Peyer's patch (tissue), 4 donors: ENCODE data around the gene UBD. TPM values are rescaled to one million over a fixed set of nuclear protein-coding genes. Genes with fewer than 3 reads are reported as not detected.

Source experiments
- DNase-seq, 3 donors: peaks; one replicate each; pipeline ENCODE4 v3.0.0-alpha.2; 2017 to 2019
- H3K27ac ChIP-seq, 4 donors: fragments of 200-600 bp; sonication (generic); one replicate each; pipeline ENCODE4 v1.5.1; 2016 to 2019
- H3K27me3 ChIP-seq, 2 donors: fragments of 200-600 bp; sonication (generic); one replicate each; pipeline ENCODE4 v1.5.1; 2019
- H3K36me3 ChIP-seq, 3 donors: fragments of 200-600 bp; sonication (generic); one replicate each; pipeline ENCODE4 v1.5.1; 2016 to 2019
- H3K4me1 ChIP-seq, 4 donors: fragments of 200-600 bp; sonication (generic); one replicate each; pipeline ENCODE4 v1.5.1; 2016 to 2019
- H3K4me3 ChIP-seq, 4 donors: fragments of 200-600 bp; sonication (generic); 1 replicate in 3 of 4; 2 replicates in 1 of 4; pipeline ENCODE4 v1.5.1; 2016 to 2019; ENCODE audit warnings: mild to moderate bottlenecking in 1 of 4
- H3K9me3 ChIP-seq, 4 donors: fragments of 200-600 bp; sonication (generic); one replicate each; pipeline ENCODE4 v1.5.1; 2016 to 2019; ENCODE audit warnings: mild to moderate bottlenecking in 1 of 4
- POLR2A ChIP-seq, 2 donors: fragments of 450-650 bp; IDR thresholded peaks; one replicate each; pipeline ENCODE4 v1.5.1; 2017; ENCODE audit warnings: antibody characterized with exemption in 2 of 2, mild to moderate bottlenecking in 2 of 2, moderate library complexity in 2 of 2
- total RNA-seq, 4 donors: library from RNA; depleted of rRNA; stranded (reverse); fragments of >200 nt; gene quantifications; one replicate each; pipeline ENCODE4 v1.1.0, GENCODE V29; 2016
- TF ChIP-seq, protein P1 (sequence below), 6 experiments: fragments of 450-650 bp in 4 of 6; fragments of 200-600 bp in 2 of 6; sonication (generic) in 1 of 6; IDR thresholded peaks; one replicate each; pipeline ENCODE4 v1.5.1; 2017 to 2019; ENCODE audit warnings: antibody characterized with exemption in 6 of 6, mild to moderate bottlenecking in 3 of 6, moderate library complexity in 1 of 6

Gene UBD
- total RNA-seq, 4 donors from 2014 or later: 1.6 to 24.8 (median 2.0) TPM

DNA sequence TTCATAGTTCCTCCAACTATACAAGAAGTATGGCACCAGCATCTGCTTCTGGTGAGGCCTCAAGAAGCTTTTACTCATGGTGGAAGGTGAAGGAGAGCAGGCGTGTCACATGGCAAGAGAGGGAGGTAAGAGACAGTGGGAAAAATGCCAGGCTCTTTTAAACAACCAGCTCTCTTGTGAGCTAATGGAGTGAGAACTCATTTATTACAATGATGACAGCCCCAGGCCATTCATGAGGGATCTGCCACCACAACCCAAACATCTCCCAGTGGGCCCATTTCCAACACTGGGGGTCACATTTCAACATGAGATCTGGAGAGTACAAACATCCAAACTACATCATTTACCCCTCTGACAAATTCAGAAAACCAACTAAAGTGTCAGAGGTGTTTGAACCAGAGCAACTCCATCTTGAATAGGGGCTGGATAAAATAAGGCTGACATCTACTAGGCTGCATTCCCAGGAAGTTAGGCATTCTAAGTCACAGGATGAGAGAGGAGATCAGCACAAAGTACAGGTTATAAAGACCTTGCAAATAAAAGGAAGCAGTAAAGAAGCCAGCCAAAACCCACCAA lies 2.2 kb upstream of the UBD start:
- no peak for DNase-seq
- no peaks in the 10 kb centered on the region for H3K36me3 ChIP-seq
- no peak overlapping the region for H3K27ac ChIP-seq
- H3K27me3 ChIP-seq: no peaks in the 10 kb centered on the region
- H3K9me3 ChIP-seq: no peaks in the 10 kb centered on the region
- TF ChIP-seq POLR2A (IDR thresholded peaks at IDR 0.05): no peak
- TF ChIP-seq, protein P1, sequence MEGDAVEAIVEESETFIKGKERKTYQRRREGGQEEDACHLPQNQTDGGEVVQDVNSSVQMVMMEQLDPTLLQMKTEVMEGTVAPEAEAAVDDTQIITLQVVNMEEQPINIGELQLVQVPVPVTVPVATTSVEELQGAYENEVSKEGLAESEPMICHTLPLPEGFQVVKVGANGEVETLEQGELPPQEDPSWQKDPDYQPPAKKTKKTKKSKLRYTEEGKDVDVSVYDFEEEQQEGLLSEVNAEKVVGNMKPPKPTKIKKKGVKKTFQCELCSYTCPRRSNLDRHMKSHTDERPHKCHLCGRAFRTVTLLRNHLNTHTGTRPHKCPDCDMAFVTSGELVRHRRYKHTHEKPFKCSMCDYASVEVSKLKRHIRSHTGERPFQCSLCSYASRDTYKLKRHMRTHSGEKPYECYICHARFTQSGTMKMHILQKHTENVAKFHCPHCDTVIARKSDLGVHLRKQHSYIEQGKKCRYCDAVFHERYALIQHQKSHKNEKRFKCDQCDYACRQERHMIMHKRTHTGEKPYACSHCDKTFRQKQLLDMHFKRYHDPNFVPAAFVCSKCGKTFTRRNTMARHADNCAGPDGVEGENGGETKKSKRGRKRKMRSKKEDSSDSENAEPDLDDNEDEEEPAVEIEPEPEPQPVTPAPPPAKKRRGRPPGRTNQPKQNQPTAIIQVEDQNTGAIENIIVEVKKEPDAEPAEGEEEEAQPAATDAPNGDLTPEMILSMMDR (IDR thresholded peaks at IDR 0.05): no peak
- H3K4me1 ChIP-seq: no peaks in the 10 kb centered on the region
- H3K4me3 ChIP-seq: no peak overlapping the region

DNA sequence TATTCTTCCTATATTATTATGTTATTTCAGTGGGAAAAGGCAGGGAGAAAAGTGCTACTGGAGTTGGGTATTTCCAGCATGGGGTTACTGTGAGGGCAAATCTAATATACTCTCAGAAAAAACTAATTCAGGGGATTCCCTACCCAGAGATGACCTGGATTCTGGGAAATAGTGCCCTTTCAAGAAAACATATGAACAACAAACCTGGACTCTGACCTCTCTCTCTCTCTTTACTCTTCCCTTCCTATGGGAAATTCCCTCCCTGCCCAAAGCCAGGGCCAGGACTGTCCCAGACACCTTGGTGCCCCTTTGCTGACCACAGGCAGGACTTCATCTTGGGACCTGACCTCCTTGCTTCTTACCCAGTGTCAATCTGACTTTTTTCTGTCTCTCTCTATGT lies 1.6 kb upstream of the UBD start:
- no peaks in the 10 kb centered on the region for H3K27me3 ChIP-seq
- DNase-seq: no peak
- H3K4me1 ChIP-seq: no peaks in the 10 kb centered on the region
- no peak for TF ChIP-seq POLR2A (IDR thresholded peaks at IDR 0.05)
- no peaks in the 10 kb centered on the region for H3K36me3 ChIP-seq
- no peak overlapping the region for H3K4me3 ChIP-seq
- H3K9me3 ChIP-seq: no peaks in the 10 kb centered on the region
- H3K27ac ChIP-seq: no peak overlapping the region

DNA sequence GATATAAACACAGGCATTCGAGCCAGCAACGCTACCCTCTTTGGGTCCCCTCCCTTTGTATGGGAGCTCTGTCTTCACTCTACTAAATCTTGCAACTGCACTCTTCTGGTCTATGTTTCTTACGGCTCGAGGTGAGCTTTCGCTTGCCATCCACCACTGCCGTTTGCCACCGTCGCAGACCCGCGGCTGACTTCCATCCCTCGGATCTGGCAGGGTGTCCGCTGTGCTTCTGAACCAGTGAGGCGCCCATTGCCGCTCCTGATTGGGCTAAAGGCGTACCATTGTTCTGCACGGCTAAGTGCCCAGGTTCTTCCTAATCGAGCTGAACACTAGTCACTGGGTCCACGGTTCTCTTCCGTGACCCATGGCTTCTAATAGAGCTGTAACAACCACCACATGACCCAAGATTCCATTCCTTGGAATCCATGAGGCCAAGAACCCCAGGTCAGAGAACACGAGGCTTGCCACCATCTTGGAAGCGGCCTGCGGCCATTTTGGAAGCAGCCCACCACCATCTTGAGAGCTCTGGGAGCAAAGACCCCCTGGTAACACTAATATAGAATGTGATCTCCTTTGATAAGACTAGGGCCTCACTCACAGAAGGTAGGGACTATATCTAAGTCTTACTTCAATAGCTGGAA lies 973 bp downstream of the UBD start:
- no peak overlapping the region for H3K27ac ChIP-seq
- no peak for DNase-seq
- no peaks in the 10 kb centered on the region for H3K36me3 ChIP-seq
- TF ChIP-seq POLR2A (IDR thresholded peaks at IDR 0.05): no peak
- TF ChIP-seq, protein P1 (IDR thresholded peaks at IDR 0.05): no peak
- no peaks in the 10 kb centered on the region for H3K9me3 ChIP-seq
- no peak overlapping the region for H3K4me3 ChIP-seq
- peaks cover 0 to 4% (median 2%) of the 10 kb centered on the region in 4 donors for H3K4me1 ChIP-seq
- H3K27me3 ChIP-seq: peaks cover 0 to 4% of the 10 kb centered on the region in 2 donors

DNA sequence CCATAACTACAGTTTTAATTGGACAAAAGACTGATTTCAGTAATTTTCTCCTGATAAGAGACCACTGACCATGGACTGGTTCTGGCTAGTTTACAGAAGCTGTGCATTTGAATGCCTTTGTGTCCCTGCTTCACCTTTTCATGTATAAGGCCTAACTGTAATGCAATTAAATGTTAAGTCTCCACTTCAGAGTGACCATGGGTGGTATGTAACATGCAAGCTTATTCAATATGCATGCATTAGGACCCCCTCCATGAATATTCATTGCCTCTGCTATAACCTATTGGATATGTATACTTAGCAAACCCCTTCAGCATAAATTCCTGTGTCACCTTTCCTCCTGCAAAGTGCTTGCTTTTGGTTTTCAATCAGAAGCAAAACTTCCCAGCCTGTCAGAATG lies 2.2 kb downstream of the UBD start:
- no peaks in the 10 kb centered on the region for H3K36me3 ChIP-seq
- TF ChIP-seq, protein P1 (IDR thresholded peaks at IDR 0.05): no peak
- TF ChIP-seq POLR2A (IDR thresholded peaks at IDR 0.05): no peak
- no peak overlapping the region for H3K27ac ChIP-seq
- peaks cover 0 to 12% (median 5%) of the 10 kb centered on the region in 4 donors for H3K4me1 ChIP-seq
- H3K27me3 ChIP-seq: peaks cover 0 to 8% of the 10 kb centered on the region in 2 donors
- H3K9me3 ChIP-seq: no peaks in the 10 kb centered on the region
- no peak overlapping the region for H3K4me3 ChIP-seq
- DNase-seq: no peak

DNA sequence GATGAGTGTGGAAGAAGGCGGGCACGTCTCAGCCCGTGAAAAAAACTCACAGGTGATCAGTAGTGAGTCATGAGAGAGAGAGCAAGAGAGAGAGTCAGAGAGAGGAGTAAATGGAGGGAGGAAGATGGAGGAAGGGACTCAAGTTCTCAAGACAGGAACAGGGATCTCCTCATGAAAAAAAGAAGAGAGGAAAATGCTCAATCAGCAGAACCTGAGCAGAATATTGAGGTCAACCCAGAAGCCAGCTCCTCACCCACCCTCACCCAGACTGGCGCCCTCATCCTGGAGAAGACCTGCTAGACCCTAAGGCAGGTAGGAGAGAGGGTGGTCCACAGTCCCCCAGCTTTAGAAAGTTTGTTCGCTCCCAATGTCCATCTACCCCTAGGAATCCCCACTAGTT lies 4.8 kb downstream of the UBD start:
- no peak overlapping the region for H3K27ac ChIP-seq
- no peak for TF ChIP-seq POLR2A (IDR thresholded peaks at IDR 0.05)
- TF ChIP-seq, protein P1 (IDR thresholded peaks at IDR 0.05): no peak
- H3K4me1 ChIP-seq: peaks cover 0 to 12% (median 5%) of the 10 kb centered on the region in 4 donors
- peaks cover 0 to 8% of the 10 kb centered on the region in 2 donors for H3K27me3 ChIP-seq
- no peaks in the 10 kb centered on the region for H3K9me3 ChIP-seq
- no peaks in the 10 kb centered on the region for H3K36me3 ChIP-seq
- no peak overlapping the region for H3K4me3 ChIP-seq
- DNase-seq: no peak

DNA sequence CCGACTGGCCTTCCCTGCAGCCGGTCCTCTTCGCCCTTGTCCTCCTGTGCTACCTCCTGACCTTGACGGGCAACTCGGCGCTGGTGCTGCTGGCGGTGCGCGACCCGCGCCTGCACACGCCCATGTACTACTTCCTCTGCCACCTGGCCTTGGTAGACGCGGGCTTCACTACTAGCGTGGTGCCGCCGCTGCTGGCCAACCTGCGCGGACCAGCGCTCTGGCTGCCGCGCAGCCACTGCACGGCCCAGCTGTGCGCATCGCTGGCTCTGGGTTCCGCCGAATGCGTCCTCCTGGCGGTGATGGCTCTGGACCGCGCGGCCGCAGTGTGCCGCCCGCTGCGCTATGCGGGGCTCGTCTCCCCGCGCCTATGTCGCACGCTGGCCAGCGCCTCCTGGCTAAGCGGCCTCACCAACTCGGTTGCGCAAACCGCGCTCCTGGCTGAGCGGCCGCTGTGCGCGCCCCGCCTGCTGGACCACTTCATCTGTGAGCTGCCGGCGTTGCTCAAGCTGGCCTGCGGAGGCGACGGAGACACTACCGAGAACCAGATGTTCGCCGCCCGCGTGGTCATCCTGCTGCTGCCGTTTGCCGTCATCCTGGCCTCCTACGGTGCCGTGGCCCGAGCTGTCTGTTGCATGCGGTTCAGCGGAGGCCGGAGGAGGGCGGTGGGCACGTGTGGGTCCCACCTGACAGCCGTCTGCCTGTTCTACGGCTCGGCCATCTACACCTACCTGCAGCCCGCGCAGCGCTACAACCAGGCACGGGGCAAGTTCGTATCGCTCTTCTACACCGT lies 6.1 kb downstream of the UBD start:
- H3K27ac ChIP-seq: peak overlapping the region in 3 of 4 donors; percentile 22 to 65 (median 39)
- H3K9me3 ChIP-seq: no peaks in the 10 kb centered on the region
- TF ChIP-seq, protein P1 (IDR thresholded peaks at IDR 0.05): no peak
- no peak for TF ChIP-seq POLR2A (IDR thresholded peaks at IDR 0.05)
- H3K4me3 ChIP-seq: peak overlapping the region; percentile 19 to 50 (median 43)
- peaks cover 0 to 8% of the 10 kb centered on the region in 2 donors for H3K27me3 ChIP-seq
- DNase-seq: peak in 2 of 3 donors; percentile 29 to 70
- H3K4me1 ChIP-seq: peaks cover 0 to 12% (median 5%) of the 10 kb centered on the region in 4 donors
- no peaks in the 10 kb centered on the region for H3K36me3 ChIP-seq
